K562 (cell line): ENCODE data around the gene TCAP. TPM values are rescaled to one million over a fixed set of nuclear protein-coding genes. Genes with fewer than 3 reads are reported as not detected.

Experiments used
- ATAC-seq: fragments of 200-7000 bp; cut with Tn5 transposase; 3 replicates; pipeline ENCODE4 v1.9.1; 2020; ENCODE audit warnings: moderate library complexity
- BruUV-seq: library from RNA; stranded (reverse); fragments of 400-500 nt; replicated peaks from 2 replicates; lab custom pipeline; 2021; lab: Mats Ljungman, UMichigan
- CTCF ChIA-PET: fragments of 300-600 bp; formaldehyde crosslinking; extraction: SDS; loops from one replicate; lab custom pipeline; 2021; ENCODE audit warnings: low intra/inter-chr PET ratio; lab: Yijun Ruan, JAX
- POLR2A ChIA-PET: fragments of 300-600, 350-650 bp; sonication (Branson Sonifier 250); formaldehyde crosslinking; extraction: SDS; loops from one replicate; lab custom pipeline; 2021; ENCODE audit warnings: antibody characterized with exemption, inconsistent platforms; lab: Yijun Ruan, JAX
- DNase-seq, 4 experiments: peaks; one replicate each; pipeline versions ENCODE4 v3.0.0 to v3.0.0-alpha.2; 2011 to 2018; ENCODE audit warnings: low spot score in 3 of 4, mixed read lengths in 3 of 4; ENCODE audit errors: extremely low read depth in 1 of 4
- FAIRE-seq: peaks from 2 replicates; lab custom pipeline; 2011; peaks lifted over from hg19 to GRCh38; lab: Jason Lieb, UNC
- H2AFZ ChIP-seq: 2 replicates; pipeline ENCODE4 v1.6.0; 2011; ENCODE audit warnings: low read depth, low read length, control low read depth, inconsistent platforms
- H3K27ac ChIP-seq: fragments of 200-600 bp; 3 replicates; pipeline ENCODE4 v1.8.0; 2011; ENCODE audit warnings: low read depth, mild to moderate bottlenecking, control low read depth, inconsistent platforms, low read length, moderate library complexity, mixed read lengths; ENCODE audit errors: extremely low read depth
- H3K27me3 ChIP-seq, 2 experiments: fragments of 300-600 bp in 1 of 2; 2 replicates in 1 of 2; 3 replicates in 1 of 2; pipeline versions ENCODE4 v1.6.0 to v1.8.0; 2011; ENCODE audit warnings: inconsistent platforms in 2 of 2, low read length in 2 of 2, mild to moderate bottlenecking in 1 of 2, mixed read lengths in 1 of 2, moderate library complexity in 1 of 2; ENCODE audit not compliant: control insufficient read depth in 2 of 2, insufficient read depth in 2 of 2
- H3K36me3 ChIP-seq: fragments of 300-600 bp; 3 replicates; pipeline ENCODE4 v1.8.0; 2011; ENCODE audit warnings: mild to moderate bottlenecking, low read length, inconsistent platforms; ENCODE audit not compliant: control insufficient read depth, insufficient read depth
- H3K4me1 ChIP-seq, 2 experiments: fragments of 200-600 bp in 1 of 2; replicated peaks in 1 of 2; 2 replicates in 1 of 2; 3 replicates in 1 of 2; pipeline versions ENCODE4 v1.5.1 to v1.8.0; 2011; ENCODE audit warnings: inconsistent platforms in 2 of 2, low read length in 2 of 2, mild to moderate bottlenecking in 1 of 2, mixed read lengths in 1 of 2, moderate library complexity in 1 of 2; ENCODE audit not compliant: control insufficient read depth in 2 of 2, insufficient read depth in 2 of 2
- H3K4me2 ChIP-seq: 2 replicates; pipeline ENCODE4 v1.6.1; 2011; ENCODE audit warnings: low read length, control low read depth, inconsistent platforms, mixed read lengths; ENCODE audit not compliant: insufficient read depth
- H3K4me3 ChIP-seq: fragments of 200-600 bp; sonication (generic), shearing (Covaris generic); 2 replicates; pipeline ENCODE4 v1.5.1; 2016; ENCODE audit warnings: control low read depth, inconsistent platforms
- H3K79me2 ChIP-seq: fragments of 200-600 bp; 3 replicates; pipeline ENCODE4 v1.8.0; 2011; ENCODE audit warnings: low read length, inconsistent platforms; ENCODE audit not compliant: control insufficient read depth, insufficient read depth
- H3K9ac ChIP-seq, 2 experiments: 2 replicates each; pipeline versions ENCODE4 v1.6.0 to v1.6.1; 2011; ENCODE audit warnings: low read depth in 2 of 2, low read length in 2 of 2, control low read depth in 1 of 2, inconsistent platforms in 1 of 2, mild to moderate bottlenecking in 1 of 2, mixed read lengths in 1 of 2; ENCODE audit not compliant: insufficient read depth in 1 of 2
- H3K9me1 ChIP-seq: one replicate; pipeline ENCODE4 v1.6.0; 2011; ENCODE audit warnings: inconsistent platforms, mild to moderate bottlenecking, low read length, moderate library complexity; ENCODE audit not compliant: control insufficient read depth, insufficient read depth
- H3K9me3 ChIP-seq: replicated peaks from 2 replicates; pipeline ENCODE4 v1.5.1; 2011; ENCODE audit warnings: low read depth, low read length, inconsistent platforms; ENCODE audit not compliant: control insufficient read depth, insufficient read depth
- H4K20me1 ChIP-seq: replicated peaks from 2 replicates; pipeline ENCODE4 v1.6.1; 2011; ENCODE audit warnings: low read length, inconsistent platforms, mixed read lengths; ENCODE audit not compliant: control insufficient read depth, insufficient read depth
- CC2D1A ChIP-seq: fragments of 450-650 bp; IDR thresholded peaks from 2 replicates; pipeline ENCODE4 v1.6.1; 2017; ENCODE audit warnings: mild to moderate bottlenecking
- CREBBP ChIP-seq: IDR thresholded peaks from one replicate; pipeline ENCODE4 v1.6.1; 2012; ENCODE audit warnings: low read depth, mild to moderate bottlenecking, control low read depth, inconsistent platforms, low read length
- MAZ ChIP-seq, 2 experiments: fragments of 450-650 bp in 1 of 2; sonication (generic) in 1 of 2; formaldehyde crosslinking; IDR thresholded peaks in 1 of 2; conservative IDR thresholded peaks in 1 of 2; 2 replicates each; pipeline versions ENCODE4 v1.4.0 to v1.5.0; 2020; ENCODE audit warnings: mild to moderate bottlenecking in 1 of 2, missing genetic modification reagents in 1 of 2
- NCOR1 ChIP-seq: fragments of 450-650 bp; IDR thresholded peaks from 2 replicates; pipeline ENCODE4 v1.6.1; 2016; ENCODE audit warnings: mild to moderate bottlenecking, moderate library complexity
- NFRKB ChIP-seq: fragments of 450-650 bp; IDR thresholded peaks from 2 replicates; pipeline ENCODE4 v1.6.1; 2016; ENCODE audit warnings: low read depth
- POLR2G ChIP-seq: fragments of 200-400 bp; formaldehyde crosslinking; IDR thresholded peaks from 2 replicates; pipeline ENCODE4 v1.6.1; 2017; ENCODE audit warnings: low read depth, mild to moderate bottlenecking, antibody characterized with exemption, low read length, moderate library complexity
- SUPT5H ChIP-seq: fragments of 450-650 bp; IDR thresholded peaks from 2 replicates; pipeline ENCODE4 v1.6.1; 2016
- ZBTB7A ChIP-seq: IDR thresholded peaks from 2 replicates; pipeline ENCODE4 v1.6.1; 2011; ENCODE audit warnings: low read depth, mild to moderate bottlenecking, low read length, moderate library complexity, borderline replicate concordance; ENCODE audit not compliant: control insufficient read depth
- ZNF146 ChIP-seq: IDR thresholded peaks from one replicate; pipeline ENCODE4 v1.6.1; 2018; ENCODE audit warnings: missing compliant biosample characterization; ENCODE audit not compliant: unreplicated experiment
- WGBS: fragments of 100-300 bp; shearing (Covaris generic); methylation state at CpG from one replicate; pipeline ENCODE4 v1.1.6; 2016; ENCODE audit warnings: low coverage, mixed read lengths; ENCODE audit not compliant: insufficient coverage; ENCODE audit errors: missing lambda C conversion rate; 5-methylcytosine and 5-hydroxymethylcytosine counted together
- in situ Hi-C: fragments of 300-500 bp; cut with MboI; formaldehyde crosslinking; loops from 4 replicates; pipeline ENCODE4 v1.15.0; 2018; ENCODE audit warnings: inconsistent platforms, mixed read lengths
- intact Hi-C: fragments of 100-400 bp; cut with micrococcal nuclease; formaldehyde crosslinking; loops from 2 replicates; pipeline ENCODE4 v1.14.2; 2022
- polyA plus RNA-seq, 8 experiments: library from polyadenylated mRNA; depleted of rRNA in 4 of 8; stranded (reverse) in 5 of 8; unstranded in 3 of 8; fragments of >200 nt; fragmentation: Nextera tagmentation in 2 of 8; fragmentation: Illumina TruSeq in 1 of 8; extraction: Ambion mirVana in 2 of 8; extraction: Trizol in 1 of 8; gene quantifications; 2 replicates each; pipeline versions ENCODE4 v1.2.1 to v1.2.3, GENCODE V29; 2011 to 2014; ENCODE audit warnings: inconsistent platforms in 1 of 8, missing spikeins in 1 of 8
- total RNA-seq, 7 experiments: library from RNA; depleted of rRNA in 6 of 7; stranded (reverse); fragments of >200 nt in 6 of 7; fragmentation: Illumina TruSeq in 2 of 7; extraction: Trizol in 2 of 7; gene quantifications; 2 replicates each; pipeline versions ENCODE4 v1.2.1 to v1.2.3, GENCODE V29; 2011 to 2021; ENCODE audit warnings: low replicate concordance in 1 of 7
- TF ChIP-seq, protein P1 (sequence below): fragments of 450-650 bp; IDR thresholded peaks from 2 replicates; pipeline ENCODE4 v1.6.1; 2016; ENCODE audit warnings: low read depth
- TF ChIP-seq, protein P2 (sequence below): fragments of 450-650 bp; formaldehyde crosslinking; conservative IDR thresholded peaks from 2 replicates; pipeline ENCODE4 v1.4.0; 2022; ENCODE audit warnings: mild to moderate bottlenecking, missing genetic modification characterization

The TCAP gene
- total and polyA plus RNA-seq, 9 of the 15 experiments (the other 6 are each of a cell fraction or from before 2014, with no cell fraction given): 0.33 to 1.4 (median 0.82) TPM; not detected in 2

DNA sequence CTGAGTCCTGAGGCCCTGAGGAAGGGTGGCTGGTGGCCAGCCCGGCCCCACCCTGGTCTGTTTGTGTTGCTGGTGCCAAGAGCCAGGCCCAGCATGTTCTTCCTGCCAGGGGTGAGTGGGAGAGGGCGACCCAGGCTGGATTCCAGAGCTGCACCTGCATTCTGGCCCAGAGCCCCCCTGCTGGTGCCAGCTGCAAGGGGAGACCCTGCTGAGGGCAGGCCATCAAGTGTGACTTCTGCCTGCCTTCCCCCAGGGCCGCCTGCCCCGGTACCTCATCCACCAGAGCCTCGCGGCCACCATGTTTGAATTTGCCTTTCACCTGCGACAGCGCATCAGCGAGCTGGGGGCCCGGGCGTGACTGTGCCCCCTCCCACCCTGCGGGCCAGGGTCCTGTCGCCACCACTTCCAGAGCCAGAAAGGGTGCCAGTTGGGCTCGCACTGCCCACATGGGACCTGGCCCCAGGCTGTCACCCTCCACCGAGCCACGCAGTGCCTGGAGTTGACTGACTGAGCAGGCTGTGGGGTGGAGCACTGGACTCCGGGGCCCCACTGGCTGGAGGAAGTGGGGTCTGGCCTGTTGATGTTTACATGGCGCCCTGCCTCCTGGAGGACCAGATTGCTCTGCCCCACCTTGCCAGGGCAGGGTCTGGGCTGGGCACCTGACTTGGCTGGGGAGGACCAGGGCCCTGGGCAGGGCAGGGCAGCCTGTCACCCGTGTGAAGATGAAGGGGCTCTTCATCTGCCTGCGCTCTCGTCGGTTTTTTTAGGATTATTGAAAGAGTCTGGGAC is 2.4 kb upstream of the TCAP start:
- POLR2A ChIA-PET: interaction anchor here (0.6 to 1.5 kb wide), 2 partner anchors 9 to 20 kb away, joined by 4 to 5 read pairs; no protein-coding TSS in a partner anchor
- Histone ChIP-seq H2AFZ (no peak overlapping the region), H3K79me2 (no peaks in the 10 kb centered on the region), H3K4me2 (no peak overlapping the region), H3K4me3 (no peak overlapping the region), H3K4me1 (peaks cover 25 to 77% of the 10 kb centered on the region in 2 experiments), H3K27me3 (no peaks in the 10 kb centered on the region), H3K27ac (no peak overlapping the region), H3K36me3 (peaks cover 53% of the 10 kb centered on the region; the same call in 1 of the 3 replicates), H3K9me3 (no peaks in the 10 kb centered on the region), H3K9me1 (no peaks in the 10 kb centered on the region), H3K9ac (peak overlapping the region in 1 of 2 experiments; percentile 75; a peak in 1 of 4 replicates), H4K20me1 (no peaks in the 10 kb centered on the region)
- ATAC-seq (no peak), FAIRE-seq (no peak), DNase-seq (no peak)
- intact Hi-C loops (no loop called here), in situ Hi-C loops (no loop called here)
- WGBS: 85% methylated on average over 19 of the region's 22 CpGs
- no TSS peak for BruUV-seq
- CTCF ChIA-PET: interaction anchor here (0.7 kb wide), 1 partner anchor 9 kb away, joined by 3 read pairs; no protein-coding TSS in a partner anchor
- TF ChIP-seq ZBTB7A: 0 out of 2 replicates have a peak, but pooled peaks have one; percentile 20
- TF ChIP-seq POLR2G: peak; percentile 53; the same call in 1 of the 2 replicates
- TF ChIP-seq, protein P1, sequence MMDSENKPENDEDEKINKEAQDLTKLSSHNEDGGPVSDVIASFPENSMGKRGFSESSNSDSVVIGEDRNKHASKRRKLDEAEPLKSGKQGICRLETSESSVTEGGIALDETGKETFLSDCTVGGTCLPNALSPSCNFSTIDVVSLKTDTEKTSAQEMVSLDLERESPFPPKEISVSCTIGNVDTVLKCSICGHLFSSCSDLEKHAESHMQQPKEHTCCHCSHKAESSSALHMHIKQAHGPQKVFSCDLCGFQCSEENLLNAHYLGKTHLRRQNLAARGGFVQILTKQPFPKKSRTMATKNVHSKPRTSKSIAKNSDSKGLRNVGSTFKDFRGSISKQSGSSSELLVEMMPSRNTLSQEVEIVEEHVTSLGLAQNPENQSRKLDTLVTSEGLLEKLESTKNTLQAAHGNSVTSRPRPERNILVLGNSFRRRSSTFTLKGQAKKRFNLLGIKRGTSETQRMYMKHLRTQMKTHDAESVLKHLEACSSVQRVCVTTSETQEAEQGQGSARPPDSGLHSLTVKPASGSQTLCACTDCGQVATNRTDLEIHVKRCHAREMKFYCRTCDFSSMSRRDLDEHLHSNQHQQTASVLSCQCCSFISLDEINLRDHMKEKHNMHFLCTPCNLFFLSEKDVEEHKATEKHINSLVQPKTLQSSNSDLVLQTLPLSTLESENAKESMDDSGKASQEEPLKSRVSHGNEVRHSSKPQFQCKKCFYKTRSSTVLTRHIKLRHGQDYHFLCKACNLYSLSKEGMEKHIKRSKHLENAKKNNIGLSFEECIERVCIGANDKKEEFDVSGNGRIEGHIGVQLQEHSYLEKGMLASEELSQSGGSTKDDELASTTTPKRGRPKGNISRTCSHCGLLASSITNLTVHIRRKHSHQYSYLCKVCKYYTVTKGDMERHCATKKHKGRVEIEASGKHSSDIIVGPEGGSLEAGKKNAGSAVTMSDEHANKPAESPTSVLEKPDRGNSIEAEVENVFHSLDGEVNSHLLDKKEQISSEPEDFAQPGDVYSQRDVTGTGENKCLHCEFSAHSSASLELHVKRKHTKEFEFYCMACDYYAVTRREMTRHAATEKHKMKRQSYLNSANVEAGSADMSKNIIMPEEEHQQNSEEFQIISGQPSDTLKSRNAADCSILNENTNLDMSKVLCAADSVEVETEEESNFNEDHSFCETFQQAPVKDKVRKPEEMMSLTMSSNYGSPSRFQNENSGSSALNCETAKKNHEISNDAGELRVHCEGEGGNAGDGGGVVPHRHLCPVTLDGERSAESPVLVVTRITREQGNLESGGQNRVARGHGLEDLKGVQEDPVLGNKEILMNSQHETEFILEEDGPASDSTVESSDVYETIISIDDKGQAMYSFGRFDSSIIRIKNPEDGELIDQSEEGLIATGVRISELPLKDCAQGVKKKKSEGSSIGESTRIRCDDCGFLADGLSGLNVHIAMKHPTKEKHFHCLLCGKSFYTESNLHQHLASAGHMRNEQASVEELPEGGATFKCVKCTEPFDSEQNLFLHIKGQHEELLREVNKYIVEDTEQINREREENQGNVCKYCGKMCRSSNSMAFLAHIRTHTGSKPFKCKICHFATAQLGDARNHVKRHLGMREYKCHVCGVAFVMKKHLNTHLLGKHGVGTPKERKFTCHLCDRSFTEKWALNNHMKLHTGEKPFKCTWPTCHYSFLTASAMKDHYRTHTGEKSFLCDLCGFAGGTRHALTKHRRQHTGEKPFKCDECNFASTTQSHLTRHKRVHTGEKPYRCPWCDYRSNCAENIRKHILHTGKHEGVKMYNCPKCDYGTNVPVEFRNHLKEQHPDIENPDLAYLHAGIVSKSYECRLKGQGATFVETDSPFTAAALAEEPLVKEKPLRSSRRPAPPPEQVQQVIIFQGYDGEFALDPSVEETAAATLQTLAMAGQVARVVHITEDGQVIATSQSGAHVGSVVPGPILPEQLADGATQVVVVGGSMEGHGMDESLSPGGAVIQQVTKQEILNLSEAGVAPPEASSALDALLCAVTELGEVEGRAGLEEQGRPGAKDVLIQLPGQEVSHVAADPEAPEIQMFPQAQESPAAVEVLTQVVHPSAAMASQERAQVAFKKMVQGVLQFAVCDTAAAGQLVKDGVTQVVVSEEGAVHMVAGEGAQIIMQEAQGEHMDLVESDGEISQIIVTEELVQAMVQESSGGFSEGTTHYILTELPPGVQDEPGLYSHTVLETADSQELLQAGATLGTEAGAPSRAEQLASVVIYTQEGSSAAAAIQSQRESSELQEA: no peak
- TF ChIP-seq CREBBP: no peak
- TF ChIP-seq ZNF146 (CRISPR knock-in tag): no peak
- TF ChIP-seq NCOR1: no peak
- TF ChIP-seq CC2D1A: no peak
- TF ChIP-seq SUPT5H: no peak
- no peak for TF ChIP-seq MAZ (CRISPR knock-in tag; conservative IDR thresholded peaks at IDR 0.05 in 1 of 2, IDR thresholded peaks at IDR 0.05 in 1 of 2)
- TF ChIP-seq, protein P2, sequence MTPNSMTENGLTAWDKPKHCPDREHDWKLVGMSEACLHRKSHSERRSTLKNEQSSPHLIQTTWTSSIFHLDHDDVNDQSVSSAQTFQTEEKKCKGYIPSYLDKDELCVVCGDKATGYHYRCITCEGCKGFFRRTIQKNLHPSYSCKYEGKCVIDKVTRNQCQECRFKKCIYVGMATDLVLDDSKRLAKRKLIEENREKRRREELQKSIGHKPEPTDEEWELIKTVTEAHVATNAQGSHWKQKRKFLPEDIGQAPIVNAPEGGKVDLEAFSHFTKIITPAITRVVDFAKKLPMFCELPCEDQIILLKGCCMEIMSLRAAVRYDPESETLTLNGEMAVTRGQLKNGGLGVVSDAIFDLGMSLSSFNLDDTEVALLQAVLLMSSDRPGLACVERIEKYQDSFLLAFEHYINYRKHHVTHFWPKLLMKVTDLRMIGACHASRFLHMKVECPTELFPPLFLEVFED (CRISPR knock-in tag): no peak
- TF ChIP-seq NFRKB: no peak
